ENCODE data around the gene NRIP2.

GRCh38 chr12:2824541-2824940 is 10.3 kb downstream of the NRIP2 start:
- TF ChIP-seq POLR2AphosphoS5 (IDR thresholded peaks at IDR 0.05) (no peak), CTCF (IDR thresholded peaks at IDR 0.05) (no peak), POLR2A (IDR thresholded peaks at IDR 0.05) (no peak)
